Measurements from ENCODE around the gene WWP2. TPM values are rescaled to one million over a fixed set of nuclear protein-coding genes. Genes with fewer than 3 reads are reported as not detected.
"Not testable (repeated sequence)": the region's sequence is repeated elsewhere in the genome, so short reads cannot be mapped to it uniquely, and the experiment has no call there.

Gene WWP2
- total and polyA plus RNA-seq, 4 donors = 24.3 to 39.0 (median 31.4) TPM

DNA sequence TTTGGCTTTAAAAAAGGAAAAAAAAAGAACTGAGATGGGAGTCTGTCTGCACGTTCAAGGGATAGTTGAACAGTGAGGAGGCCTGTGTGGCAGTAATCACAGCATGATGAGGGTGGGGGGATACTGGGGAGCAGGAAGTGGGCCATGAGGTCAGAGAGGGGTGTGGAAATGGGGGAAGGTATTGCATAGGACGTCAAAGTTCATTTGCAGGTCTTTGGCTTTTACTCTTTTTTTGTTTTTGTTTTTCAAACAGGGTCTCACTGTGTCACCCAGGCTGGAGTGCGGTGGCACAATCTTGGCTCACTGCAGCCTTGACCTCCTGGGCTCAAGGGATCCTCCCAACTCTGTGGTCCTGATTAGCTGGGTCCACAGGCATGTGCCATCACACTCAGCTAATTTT is 19.0 kb downstream of the WWP2 start:
- Histone ChIP-seq H3K36me3 (ENCODE audit: control insufficient read depth, insufficient read depth, low read length) (peaks cover 8% of the 10 kb centered on the region), H3K27ac (ENCODE audit: low read depth, low read length) (no peak overlapping the region), H3K27me3 (ENCODE audit: control insufficient read depth, insufficient read depth, low read length) (no peaks in the 10 kb centered on the region), H3K4me1 (ENCODE audit: control insufficient read depth, insufficient read depth, low read length) (no peaks in the 10 kb centered on the region), H3K9me3 (ENCODE audit: control insufficient read depth, insufficient read depth, low read length) (no peaks in the 10 kb centered on the region), H3K4me3 (ENCODE audit: low read depth, low read length) (no peak overlapping the region)
- no peak for DNase-seq (ENCODE audit: low read depth in 4 of 6, low spot score in 6 of 6)
- 71% methylated on average over 3 of the region's 3 CpGs for WGBS (ENCODE audit: insufficient coverage)

DNA sequence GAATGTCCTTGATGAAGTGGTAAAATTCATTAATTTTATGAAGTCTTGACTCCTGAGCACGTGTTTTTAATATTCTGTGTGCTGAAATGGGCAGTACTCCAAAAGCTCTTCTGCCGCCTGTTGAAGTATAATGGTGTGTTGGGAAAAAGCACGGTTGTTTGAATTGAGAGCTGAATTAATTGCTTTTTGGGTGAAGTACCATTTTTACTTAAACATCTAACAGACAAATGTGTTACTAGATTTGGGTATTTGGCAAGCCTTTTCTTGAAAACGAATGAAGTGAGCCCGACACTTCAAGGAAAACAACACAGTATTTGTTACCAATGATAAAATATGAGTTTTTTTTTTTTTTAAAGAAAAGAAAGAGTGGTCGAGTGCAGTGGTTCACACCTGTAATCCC is 22.5 kb downstream of the WWP2 start:
- Histone ChIP-seq H3K4me3 (ENCODE audit: low read depth, low read length) (no peak overlapping the region), H3K27ac (ENCODE audit: low read depth, low read length) (no peak overlapping the region), H3K36me3 (ENCODE audit: control insufficient read depth, insufficient read depth, low read length) (peaks cover 25% of the 10 kb centered on the region), H3K9me3 (ENCODE audit: control insufficient read depth, insufficient read depth, low read length) (no peaks in the 10 kb centered on the region), H3K27me3 (ENCODE audit: control insufficient read depth, insufficient read depth, low read length) (no peaks in the 10 kb centered on the region), H3K4me1 (ENCODE audit: control insufficient read depth, insufficient read depth, low read length) (no peaks in the 10 kb centered on the region)
- DNase-seq (ENCODE audit: low read depth in 4 of 6, low spot score in 6 of 6) = peak in 2 of 6 donors; percentile 54 to 61
- 63% methylated on average over 1 of the region's 6 CpGs for WGBS (ENCODE audit: insufficient coverage)

DNA sequence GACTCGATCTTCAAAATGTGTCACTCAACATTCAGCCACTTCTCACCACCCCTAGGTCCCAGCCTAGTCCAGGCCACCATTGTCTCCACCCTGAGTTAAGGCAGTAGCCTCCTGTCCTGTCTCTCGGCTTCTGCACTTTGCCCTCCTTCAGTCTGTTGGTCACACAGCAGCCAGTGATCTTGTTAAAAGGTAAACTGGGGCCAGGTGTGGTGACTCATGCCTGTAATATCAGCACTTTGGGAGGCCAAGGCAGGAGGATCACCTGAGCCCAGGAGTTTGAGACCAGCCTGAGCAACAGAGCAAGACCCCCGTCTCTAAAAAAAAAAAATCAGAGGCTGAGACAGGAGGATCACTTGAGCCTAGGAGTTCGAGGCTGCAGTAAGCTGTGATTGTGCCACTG is 25.8 kb downstream of the WWP2 start:
- no peaks in the 10 kb centered on the region for H3K9me3 ChIP-seq (ENCODE audit: control insufficient read depth, insufficient read depth, low read length)
- no peaks in the 10 kb centered on the region for H3K27me3 ChIP-seq (ENCODE audit: control insufficient read depth, insufficient read depth, low read length)
- H3K27ac ChIP-seq (ENCODE audit: low read depth, low read length) = no peak overlapping the region
- no peaks in the 10 kb centered on the region for H3K4me1 ChIP-seq (ENCODE audit: control insufficient read depth, insufficient read depth, low read length)
- H3K36me3 ChIP-seq (ENCODE audit: control insufficient read depth, insufficient read depth, low read length) = peaks cover 32% of the 10 kb centered on the region
- DNase-seq (ENCODE audit: low read depth in 4 of 6, low spot score in 6 of 6) = no peak
- H3K4me3 ChIP-seq (ENCODE audit: low read depth, low read length) = no peak overlapping the region
- WGBS (ENCODE audit: insufficient coverage) = 100% methylated on average over 4 of the region's 4 CpGs

DNA sequence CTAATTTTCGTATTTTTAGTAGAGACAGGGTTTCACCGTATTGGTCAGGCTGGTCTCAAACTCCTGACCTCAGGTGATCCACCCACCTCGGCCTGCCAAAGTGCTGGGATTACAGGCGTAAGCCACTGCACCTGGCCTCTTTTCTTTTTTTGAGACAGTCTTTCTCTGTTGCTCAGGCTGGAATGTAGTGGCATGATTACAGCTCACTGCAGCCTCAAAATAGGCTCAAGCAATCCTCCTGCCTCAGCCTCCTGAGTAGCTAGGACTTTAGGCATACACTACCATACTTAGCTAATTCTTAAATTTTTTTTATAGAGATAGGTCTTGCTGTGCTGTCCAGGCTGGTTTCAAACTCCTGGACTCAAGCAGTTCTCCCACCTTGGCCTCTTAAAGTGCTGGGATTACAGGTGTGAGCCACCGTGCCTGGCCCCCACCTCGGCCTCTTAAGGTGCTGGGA is 29.3 kb downstream of the WWP2 start:
- DNase-seq (ENCODE audit: low read depth in 4 of 6, low spot score in 6 of 6); H3K4me1 ChIP-seq (ENCODE audit: control insufficient read depth, insufficient read depth, low read length); H3K4me3 ChIP-seq (ENCODE audit: low read depth, low read length); H3K27ac ChIP-seq (ENCODE audit: low read depth, low read length); H3K9me3 ChIP-seq (ENCODE audit: control insufficient read depth, insufficient read depth, low read length); H3K27me3 ChIP-seq (ENCODE audit: control insufficient read depth, insufficient read depth, low read length): not testable (repeated sequence)
- 89% methylated on average over 4 of the region's 6 CpGs for WGBS (ENCODE audit: insufficient coverage)
- peaks cover 24% of the 10 kb centered on the region for H3K36me3 ChIP-seq (ENCODE audit: control insufficient read depth, insufficient read depth, low read length)

DNA sequence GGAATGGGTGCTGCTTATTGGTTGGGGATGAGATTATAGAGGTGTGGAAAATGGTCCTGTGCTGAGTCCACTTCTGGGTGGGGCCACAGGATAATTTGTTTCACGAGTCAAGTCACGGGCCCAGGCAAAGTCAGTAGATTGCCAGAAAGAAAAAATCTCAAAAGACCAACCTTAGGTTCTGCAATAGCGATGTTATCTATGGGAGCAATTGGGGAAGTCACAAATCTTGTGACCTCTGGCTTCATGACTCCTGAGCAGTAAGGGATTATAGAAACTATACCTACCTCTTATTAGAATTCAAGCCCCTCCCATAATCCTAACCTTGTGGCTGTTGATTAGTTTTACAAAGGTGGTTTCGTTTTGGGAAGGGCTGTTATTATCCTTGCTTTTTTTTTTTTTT is 31.4 kb downstream of the WWP2 start:
- H3K4me3 ChIP-seq (ENCODE audit: low read depth, low read length) = no peak overlapping the region
- DNase-seq (ENCODE audit: low read depth in 4 of 6, low spot score in 6 of 6) = no peak
- 100% methylated on average over 1 of the region's 4 CpGs for WGBS (ENCODE audit: insufficient coverage)
- H3K27me3 ChIP-seq (ENCODE audit: control insufficient read depth, insufficient read depth, low read length) = no peaks in the 10 kb centered on the region
- no peak overlapping the region for H3K27ac ChIP-seq (ENCODE audit: low read depth, low read length)
- peaks cover 15% of the 10 kb centered on the region for H3K36me3 ChIP-seq (ENCODE audit: control insufficient read depth, insufficient read depth, low read length)
- peaks cover under 1% of the 10 kb centered on the region for H3K4me1 ChIP-seq (ENCODE audit: control insufficient read depth, insufficient read depth, low read length)
- no peaks in the 10 kb centered on the region for H3K9me3 ChIP-seq (ENCODE audit: control insufficient read depth, insufficient read depth, low read length)

DNA sequence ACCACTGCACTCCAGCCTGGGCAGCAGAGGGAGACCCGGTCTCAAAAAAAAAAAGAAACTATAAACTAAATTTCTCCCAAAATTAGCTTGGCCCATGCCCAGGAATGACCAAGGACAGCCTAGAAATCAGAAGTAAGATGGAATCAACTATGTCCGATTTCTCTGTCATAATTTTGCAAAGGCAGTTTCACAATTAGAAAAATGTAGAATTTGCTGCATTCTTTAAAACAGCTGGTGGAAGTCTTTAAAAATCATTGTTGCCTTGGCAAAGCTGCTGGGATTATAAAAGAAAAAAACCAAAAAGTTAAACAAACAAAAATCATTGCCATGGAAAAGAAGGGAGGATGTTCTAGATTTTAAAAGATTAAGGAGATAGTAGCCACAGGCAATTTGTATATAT is 32.4 kb downstream of the WWP2 start:
- Histone ChIP-seq H3K27me3 (ENCODE audit: control insufficient read depth, insufficient read depth, low read length) (no peaks in the 10 kb centered on the region), H3K4me1 (ENCODE audit: control insufficient read depth, insufficient read depth, low read length) (peaks cover 3% of the 10 kb centered on the region), H3K4me3 (ENCODE audit: low read depth, low read length) (no peak overlapping the region), H3K36me3 (ENCODE audit: control insufficient read depth, insufficient read depth, low read length) (peaks cover 7% of the 10 kb centered on the region), H3K27ac (ENCODE audit: low read depth, low read length) (no peak overlapping the region), H3K9me3 (ENCODE audit: control insufficient read depth, insufficient read depth, low read length) (no peaks in the 10 kb centered on the region)
- no peak for DNase-seq (ENCODE audit: low read depth in 4 of 6, low spot score in 6 of 6)
- WGBS (ENCODE audit: insufficient coverage) = 100% methylated on average over 1 of the region's 2 CpGs

DNA sequence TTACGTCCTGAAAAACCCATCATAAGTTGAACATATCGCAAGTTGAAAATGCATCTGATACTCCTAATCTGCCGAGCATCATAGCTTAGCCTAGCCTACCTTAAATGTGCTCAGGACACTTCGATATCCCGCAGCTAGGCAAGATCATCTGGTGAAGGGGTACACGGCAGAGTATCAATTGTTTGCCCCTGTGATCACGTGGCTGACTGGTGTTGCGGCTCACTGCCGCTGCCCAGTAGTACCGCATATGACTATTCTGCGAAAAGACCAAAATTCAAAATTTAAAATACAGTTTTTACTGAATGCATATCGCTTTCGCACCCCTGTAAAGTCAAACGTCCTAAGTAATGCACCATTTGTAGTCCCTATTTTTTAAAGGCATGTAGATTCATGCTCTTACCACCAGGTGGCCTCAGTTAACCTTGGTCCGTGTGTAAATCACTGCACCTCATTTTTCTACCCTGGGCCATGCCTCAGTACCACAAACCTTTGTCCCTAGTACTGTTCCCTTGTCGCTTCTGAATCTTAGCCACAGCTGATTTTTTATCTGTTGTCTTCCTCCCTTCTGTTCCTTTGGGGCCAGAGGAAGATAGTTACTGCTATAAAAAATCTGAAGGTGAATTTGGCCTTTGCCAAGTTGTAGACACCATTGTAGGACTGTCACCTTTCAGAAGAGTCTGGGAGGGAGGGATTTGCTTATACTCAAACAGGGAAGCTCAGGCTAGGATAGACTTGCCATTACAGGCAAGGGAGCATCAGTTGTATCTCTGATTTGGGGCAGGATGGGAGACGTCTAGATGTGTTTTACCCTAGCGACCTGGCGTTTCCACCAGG is 34.4 kb downstream of the WWP2 start:
- peaks cover 3% of the 10 kb centered on the region for H3K36me3 ChIP-seq (ENCODE audit: control insufficient read depth, insufficient read depth, low read length)
- WGBS (ENCODE audit: insufficient coverage) = 32% methylated on average over 16 of the region's 19 CpGs
- H3K4me3 ChIP-seq (ENCODE audit: low read depth, low read length) = peak overlapping the region; percentile 35
- peak in 4 of 6 donors; percentile 50 to 94 (median 76) for DNase-seq (ENCODE audit: low read depth in 4 of 6, low spot score in 6 of 6)
- H3K27me3 ChIP-seq (ENCODE audit: control insufficient read depth, insufficient read depth, low read length) = no peaks in the 10 kb centered on the region
- peaks cover 3% of the 10 kb centered on the region for H3K4me1 ChIP-seq (ENCODE audit: control insufficient read depth, insufficient read depth, low read length)
- no peaks in the 10 kb centered on the region for H3K9me3 ChIP-seq (ENCODE audit: control insufficient read depth, insufficient read depth, low read length)
- no peak overlapping the region for H3K27ac ChIP-seq (ENCODE audit: low read depth, low read length)

DNA sequence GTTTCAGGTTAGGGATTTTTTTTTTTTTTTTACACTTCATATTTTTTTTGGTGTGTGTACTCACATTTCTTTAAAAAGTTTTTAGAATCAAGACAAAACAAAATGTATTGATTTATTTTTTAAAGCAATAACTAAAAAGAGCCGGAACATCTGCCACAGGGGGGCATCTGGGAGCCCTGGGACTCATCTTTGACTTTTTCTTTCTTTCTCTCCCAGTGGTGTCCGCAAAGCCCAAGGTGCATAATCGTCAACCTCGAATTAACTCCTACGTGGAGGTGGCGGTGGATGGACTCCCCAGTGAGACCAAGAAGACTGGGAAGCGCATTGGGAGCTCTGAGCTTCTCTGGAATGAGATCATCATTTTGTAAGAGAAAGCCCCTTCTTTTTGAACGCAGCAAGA is 36.3 kb downstream of the WWP2 start:
- H3K4me1 ChIP-seq (ENCODE audit: control insufficient read depth, insufficient read depth, low read length) = peaks cover 3% of the 10 kb centered on the region
- H3K4me3 ChIP-seq (ENCODE audit: low read depth, low read length) = no peak overlapping the region
- no peak overlapping the region for H3K27ac ChIP-seq (ENCODE audit: low read depth, low read length)
- WGBS (ENCODE audit: insufficient coverage) = 56% methylated on average over 3 of the region's 8 CpGs
- H3K36me3 ChIP-seq (ENCODE audit: control insufficient read depth, insufficient read depth, low read length) = peaks cover 7% of the 10 kb centered on the region
- no peaks in the 10 kb centered on the region for H3K27me3 ChIP-seq (ENCODE audit: control insufficient read depth, insufficient read depth, low read length)
- H3K9me3 ChIP-seq (ENCODE audit: control insufficient read depth, insufficient read depth, low read length) = no peaks in the 10 kb centered on the region
- peak in 1 of 6 donors; percentile 30 for DNase-seq (ENCODE audit: low read depth in 4 of 6, low spot score in 6 of 6)

DNA sequence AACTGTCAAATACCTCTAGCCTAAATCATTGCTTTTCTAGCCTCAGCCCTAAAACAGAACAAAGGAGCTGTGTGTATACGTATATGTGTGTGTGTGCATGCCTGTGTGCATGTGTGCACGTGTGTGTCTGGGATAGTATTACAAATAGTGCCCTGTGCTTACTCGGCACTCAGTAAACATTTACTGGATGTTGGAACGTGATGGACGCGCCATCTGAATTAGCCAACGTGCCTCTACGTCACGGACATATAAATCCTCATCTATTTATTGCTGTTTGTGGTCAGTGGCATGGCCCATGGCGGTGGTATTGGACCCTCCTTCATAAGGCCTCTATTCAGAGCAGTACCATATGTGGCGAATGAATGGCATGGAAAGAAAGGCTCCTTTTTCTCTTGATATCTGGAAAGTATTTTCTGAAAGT is 37.5 kb downstream of the WWP2 start:
- peak in 2 of 6 donors; percentile 27 to 68 for DNase-seq (ENCODE audit: low read depth in 4 of 6, low spot score in 6 of 6)
- Histone ChIP-seq H3K4me1 (ENCODE audit: control insufficient read depth, insufficient read depth, low read length) (peaks cover 3% of the 10 kb centered on the region), H3K9me3 (ENCODE audit: control insufficient read depth, insufficient read depth, low read length) (no peaks in the 10 kb centered on the region), H3K4me3 (ENCODE audit: low read depth, low read length) (no peak overlapping the region), H3K27me3 (ENCODE audit: control insufficient read depth, insufficient read depth, low read length) (no peaks in the 10 kb centered on the region), H3K36me3 (ENCODE audit: control insufficient read depth, insufficient read depth, low read length) (peaks cover 7% of the 10 kb centered on the region), H3K27ac (ENCODE audit: low read depth, low read length) (peak overlapping the region; percentile 50)
- WGBS (ENCODE audit: insufficient coverage) = 77% methylated on average over 6 of the region's 11 CpGs

DNA sequence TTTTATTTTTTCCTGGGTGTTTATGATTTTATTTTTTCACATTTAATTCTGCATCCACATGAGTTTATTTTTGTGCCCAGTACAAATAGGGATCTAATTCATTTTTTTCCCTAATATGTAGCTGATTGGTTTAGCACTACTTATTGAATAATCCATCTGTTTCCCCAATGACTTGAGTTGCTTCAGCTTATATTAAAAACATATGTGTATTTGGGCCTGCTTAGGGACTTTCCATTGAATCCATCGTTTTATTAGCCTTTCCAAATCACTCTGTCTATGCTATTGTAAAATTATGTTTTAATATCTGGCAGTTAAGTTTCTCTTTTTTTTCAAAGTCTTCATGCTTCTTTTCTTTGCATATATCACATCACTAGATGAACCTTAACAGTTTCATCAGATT is 42.2 kb downstream of the WWP2 start:
- H3K9me3 ChIP-seq (ENCODE audit: control insufficient read depth, insufficient read depth, low read length) = no peaks in the 10 kb centered on the region
- no peak overlapping the region for H3K27ac ChIP-seq (ENCODE audit: low read depth, low read length)
- H3K4me3 ChIP-seq (ENCODE audit: low read depth, low read length) = no peak overlapping the region
- peak in 1 of 6 donors; percentile 22 for DNase-seq (ENCODE audit: low read depth in 4 of 6, low spot score in 6 of 6)
- H3K27me3 ChIP-seq (ENCODE audit: control insufficient read depth, insufficient read depth, low read length) = no peaks in the 10 kb centered on the region
- no CpG with 5 or more reads among the region's 1 CpG for WGBS (ENCODE audit: insufficient coverage)
- H3K36me3 ChIP-seq (ENCODE audit: control insufficient read depth, insufficient read depth, low read length) = peaks cover 7% of the 10 kb centered on the region
- no peaks in the 10 kb centered on the region for H3K4me1 ChIP-seq (ENCODE audit: control insufficient read depth, insufficient read depth, low read length)
